HG03457 (cell line): ENCODE results near the gene ESRP2.
A peak's percentile ranks its signal among the peaks of the same experiment; 100 is the strongest.

ENCODE experiments used
- ATAC-seq: cut with Tn5 transposase; IDR thresholded peaks from one replicate; pipeline ENCODE4 v1.9.1; 2021; ENCODE audit warnings: moderate number of reproducible peaks; ENCODE audit not compliant: unreplicated experiment

The ESRP2 gene

GRCh38 chr16:68264128-68265077, 28.5 kb upstream of the ESRP2 start, which contains the start of gene SLC7A6:
Gene SLC7A6 (plus strand): TSS chr16:68264526. CDS start chr16:68274727, 10,201 bp downstream.
- peak; percentile 53 for ATAC-seq

DNA sequence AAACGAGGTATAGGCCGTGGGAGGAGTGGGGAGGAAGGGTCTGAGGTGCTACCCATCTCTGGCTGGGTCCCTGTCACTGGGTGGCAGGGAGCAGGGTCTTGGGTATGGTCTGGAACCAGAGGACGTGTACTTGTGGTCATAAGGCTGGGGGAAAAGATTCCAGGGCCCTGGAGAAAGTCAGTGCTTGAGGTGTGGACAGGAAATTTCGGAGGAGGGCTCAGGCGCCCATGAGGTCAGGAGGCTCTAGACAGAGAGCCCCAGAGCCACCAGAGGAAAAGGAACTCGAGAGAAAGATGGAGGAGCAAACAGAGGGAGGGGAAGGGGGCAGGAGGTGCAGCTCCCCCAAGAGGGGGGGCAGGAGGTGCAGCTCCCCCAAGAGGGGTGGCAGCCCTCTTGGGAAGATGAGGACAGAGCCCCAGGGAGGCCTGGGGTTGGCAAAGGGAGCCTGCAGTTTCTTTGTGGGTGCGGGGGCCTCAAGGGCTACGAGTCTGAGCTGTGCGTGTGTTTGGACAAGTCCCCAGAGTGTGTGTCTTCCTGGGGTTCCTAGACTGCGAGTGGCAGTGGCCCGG, 27.7 kb upstream of the ESRP2 start:
- ATAC-seq = no peak

DNA sequence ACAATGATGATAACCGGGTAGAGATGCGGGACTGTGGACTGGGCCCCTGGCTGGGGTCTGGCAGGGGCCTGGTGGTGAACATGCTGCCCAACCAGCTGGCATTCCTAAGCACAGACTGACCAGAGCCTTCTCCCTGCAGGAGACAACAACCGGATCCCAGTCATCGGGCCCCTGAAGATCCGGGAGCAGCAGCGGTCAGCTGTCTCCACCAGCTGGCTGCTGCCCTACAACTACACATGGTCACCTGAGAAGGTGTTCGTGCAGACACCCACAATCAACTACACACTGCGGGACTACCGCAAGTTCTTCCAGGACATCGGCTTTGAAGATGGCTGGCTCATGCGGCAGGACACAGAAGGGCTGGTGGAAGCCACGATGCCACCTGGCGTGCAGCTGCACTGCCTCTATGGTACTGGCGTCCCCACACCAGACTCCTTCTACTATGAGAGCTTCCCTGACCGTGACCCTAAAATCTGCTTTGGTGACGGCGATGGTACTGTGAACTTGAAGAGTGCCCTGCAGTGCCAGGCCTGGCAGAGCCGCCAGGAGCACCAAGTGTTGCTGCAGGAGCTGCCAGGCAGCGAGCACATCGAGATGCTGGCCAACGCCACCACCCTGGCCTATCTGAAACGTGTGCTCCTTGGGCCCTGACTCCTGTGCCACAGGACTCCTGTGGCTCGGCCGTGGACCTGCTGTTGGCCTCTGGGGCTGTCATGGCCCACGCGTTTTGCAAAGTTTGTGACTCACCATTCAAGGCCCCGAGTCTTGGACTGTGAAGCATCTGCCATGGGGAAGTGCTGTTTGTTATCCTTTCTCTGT, 23.3 kb upstream of the ESRP2 start:
- ATAC-seq = no peak

DNA sequence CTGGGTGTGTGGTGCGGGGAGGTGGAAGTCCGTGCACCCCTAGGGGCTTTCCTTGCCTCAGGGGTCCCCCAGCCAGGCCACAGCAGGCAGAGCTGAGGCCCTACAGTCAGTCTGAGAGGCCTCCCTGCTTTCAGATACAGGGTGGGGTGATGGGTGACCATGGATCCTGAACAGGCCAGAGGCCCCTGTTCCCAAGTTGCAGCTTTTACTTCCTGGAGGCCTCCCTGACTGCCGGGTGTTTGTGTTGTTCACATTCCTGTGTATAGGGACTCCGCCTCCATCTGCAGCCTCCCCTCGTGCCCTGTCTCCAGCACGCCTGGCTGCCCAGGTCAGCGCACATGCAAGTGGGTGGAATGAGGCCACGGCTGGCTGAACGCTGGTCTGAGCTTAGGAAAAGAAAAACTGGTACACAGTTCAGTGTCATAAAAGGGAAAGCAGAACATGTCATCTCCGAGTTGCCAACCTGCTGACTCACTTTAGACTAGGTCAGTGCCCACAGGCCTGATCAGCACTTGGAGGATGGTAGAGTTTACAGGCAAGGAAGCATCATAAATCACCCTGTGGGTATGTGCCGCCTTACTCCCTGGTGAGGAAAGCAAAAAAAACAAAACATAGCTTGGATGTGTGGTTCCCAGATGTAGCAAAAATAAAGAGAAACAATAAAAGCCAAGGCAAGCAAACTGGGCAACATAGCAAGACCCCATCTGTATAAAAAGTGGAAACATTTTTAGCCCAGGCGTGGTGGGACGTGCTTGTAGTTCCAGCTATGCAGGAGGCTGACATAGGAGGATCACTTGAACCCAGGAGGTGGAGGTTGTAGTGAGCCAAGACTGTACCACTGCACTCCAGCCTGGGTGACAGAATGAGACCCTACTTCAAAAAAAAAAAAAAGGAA, 22.2 kb upstream of the ESRP2 start:
- no peak for ATAC-seq

DNA sequence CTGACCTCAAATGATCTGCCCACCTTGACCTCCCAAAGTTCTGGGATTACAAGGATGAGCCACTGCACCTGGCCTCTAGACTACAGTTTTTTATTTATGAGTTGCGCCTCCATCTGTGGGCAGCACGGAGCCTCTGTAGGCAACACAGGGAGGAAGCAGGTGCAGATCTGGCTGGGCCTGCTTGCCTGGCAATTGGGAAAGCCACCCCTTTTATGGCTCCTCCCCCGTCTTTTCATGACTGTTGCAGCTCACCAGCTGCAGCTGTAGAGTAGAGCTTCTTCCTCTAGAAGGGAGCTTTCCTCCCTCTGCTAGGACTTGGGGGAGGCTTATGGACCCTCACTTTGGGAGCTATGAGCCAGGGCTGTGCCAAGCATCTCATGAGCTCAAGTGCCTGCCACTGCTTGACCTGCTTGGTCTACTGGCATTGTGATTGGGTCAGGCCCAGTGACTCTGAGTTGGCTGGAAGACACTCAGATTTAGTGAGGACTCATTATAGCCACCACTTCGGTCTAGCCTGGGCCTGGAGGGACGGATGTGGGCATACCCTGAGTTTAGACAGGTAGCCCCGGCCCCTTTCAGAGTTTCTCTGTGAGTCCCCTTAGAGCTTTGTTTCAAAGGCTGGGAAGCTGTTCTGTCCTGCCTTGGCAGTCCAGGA, 21.5 kb upstream of the ESRP2 start:
- no peak for ATAC-seq

- ATAC-seq = no peak
Observed at GRCh38 chr16:68255712-68256111, 19.8 kb upstream of the ESRP2 start.

DNA sequence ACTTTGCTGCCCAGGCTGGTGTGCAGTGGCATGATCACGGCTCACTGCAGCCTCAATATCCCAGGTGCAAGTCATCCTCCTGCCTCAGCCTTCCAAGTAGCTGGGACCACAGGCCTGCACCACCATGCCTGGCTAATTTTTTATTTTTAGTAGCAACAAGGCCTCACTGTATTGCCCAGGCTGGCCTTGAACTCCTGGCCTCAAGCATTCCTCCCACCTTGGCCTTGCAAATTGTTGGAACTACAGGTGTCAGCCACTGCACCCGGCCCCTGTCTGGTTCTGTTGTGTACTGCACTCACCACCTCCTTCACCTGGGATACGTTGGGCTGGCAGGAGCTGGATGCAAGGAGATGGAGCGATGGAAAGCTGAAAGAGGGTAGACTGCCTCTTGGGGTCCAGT, 17.8 kb upstream of the ESRP2 start:
- no peak for ATAC-seq

- no peak for ATAC-seq
Observed at GRCh38 chr16:68252383-68252782, 16.5 kb upstream of the ESRP2 start.

DNA sequence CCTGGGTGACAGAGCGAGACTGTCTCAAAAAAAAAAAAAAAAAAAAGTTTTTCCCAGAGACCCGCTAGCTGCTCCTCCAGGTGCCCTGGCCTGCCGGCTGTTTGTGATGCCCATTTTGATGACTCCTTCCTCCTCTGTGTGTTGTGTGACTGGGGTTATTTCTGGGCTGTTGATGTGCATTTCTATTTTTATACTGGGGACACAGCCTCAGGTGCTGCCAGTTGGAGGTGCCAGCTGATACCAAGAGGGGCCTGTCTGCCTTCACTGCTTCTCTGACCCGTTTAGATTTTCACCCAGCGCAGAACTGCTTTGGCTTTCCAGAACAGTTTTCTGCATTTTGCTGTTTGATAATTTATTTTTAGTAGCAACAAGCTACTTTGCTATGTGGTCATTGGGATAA, 15.9 kb upstream of the ESRP2 start:
- no peak for ATAC-seq

GRCh38 chr16:68250951-68251350, 15.0 kb upstream of the ESRP2 start:
- no peak for ATAC-seq

GRCh38 chr16:68249371-68249770, 13.4 kb upstream of the ESRP2 start:
- no peak for ATAC-seq

DNA sequence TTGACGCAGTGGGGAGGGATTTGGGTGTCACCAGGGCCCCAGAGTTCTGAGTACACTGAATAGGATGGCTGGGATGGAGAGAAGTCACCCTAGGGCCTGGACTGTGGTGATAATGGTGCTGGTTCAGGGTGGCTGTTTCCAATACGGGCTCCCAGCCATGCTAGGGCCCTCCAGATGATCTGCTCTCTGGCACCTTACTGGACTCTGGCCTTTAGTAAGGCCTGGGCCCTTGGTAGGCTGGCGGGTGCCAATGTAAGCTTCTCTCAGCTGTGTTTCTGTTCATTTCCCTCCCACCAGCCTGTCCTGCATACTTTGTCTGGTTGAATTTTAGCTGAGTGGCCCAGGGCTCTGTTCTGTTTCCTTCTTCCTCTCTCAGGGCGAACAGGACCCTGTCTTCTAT, 12.0 kb upstream of the ESRP2 start:
- no peak for ATAC-seq

GRCh38 chr16:68247400-68247799, 11.5 kb upstream of the ESRP2 start:
- no peak for ATAC-seq

GRCh38 chr16:68246666-68247065, 10.7 kb upstream of the ESRP2 start:
- ATAC-seq = no peak

DNA sequence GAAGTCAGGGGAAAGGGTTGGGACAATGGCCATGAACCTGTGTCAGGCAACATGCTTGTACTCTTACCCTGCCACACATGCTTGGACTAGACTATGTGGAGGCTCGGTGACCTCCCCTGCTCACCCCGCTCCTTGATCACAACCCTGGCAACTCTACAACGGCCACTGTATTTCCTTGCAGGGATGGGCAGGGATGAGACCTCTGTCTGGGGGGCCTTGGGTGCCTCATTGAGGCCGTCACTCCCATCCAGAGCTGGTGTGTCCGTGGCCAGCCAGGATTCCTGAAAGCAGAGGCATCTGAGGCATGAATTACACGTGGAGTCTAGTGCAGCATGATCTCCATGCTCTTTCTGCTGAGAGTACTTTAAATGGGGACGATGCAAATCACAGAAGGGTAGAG, 10.2 kb upstream of the ESRP2 start:
- ATAC-seq = no peak

GRCh38 chr16:68244903-68245853, 9.3 kb upstream of the ESRP2 start, which contains the start of gene PLA2G15:
Gene PLA2G15 (plus strand): TSS chr16:68245373. CDS start chr16:68245427, 54 bp downstream.
- ATAC-seq = peak; percentile 54

DNA sequence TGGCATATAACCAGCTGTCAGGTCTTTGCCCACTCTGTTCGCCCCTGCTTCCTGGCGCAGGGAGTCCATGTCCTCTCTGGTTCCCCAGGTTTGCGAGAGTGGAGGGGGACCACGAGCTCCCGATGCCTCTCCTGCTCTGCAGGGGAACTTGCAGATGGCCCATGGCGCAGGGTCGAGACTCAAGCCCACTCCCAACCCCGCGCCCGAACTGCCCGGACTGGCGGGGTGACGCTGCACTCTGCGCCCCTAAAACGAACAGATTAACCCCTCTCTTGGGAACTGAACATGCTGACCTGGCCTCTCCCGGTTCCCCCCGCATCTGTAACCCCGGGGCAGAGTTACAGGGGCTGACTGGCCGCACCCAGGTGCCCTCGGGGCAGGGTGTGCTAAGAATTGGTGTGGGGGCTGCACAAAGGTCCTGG, 8.6 kb upstream of the ESRP2 start:
- no peak for ATAC-seq

GRCh38 chr16:68242926-68243858, 7.3 kb upstream of the ESRP2 start:
- no peak for ATAC-seq
